Hepatocyte (in vitro differentiated cells): ENCODE results near the gene CNIH3.

Experiments
- EZH2 ChIP-seq: fragments of 200-600 bp; sonication (generic); IDR thresholded peaks from 2 replicates; pipeline ENCODE4 v1.6.1; 2016; ENCODE audit warnings: antibody characterized with exemption, mild to moderate bottlenecking, borderline replicate concordance
- TF ChIP-seq, protein P1 (sequence below): fragments of 200-600 bp; sonication (generic); IDR thresholded peaks from 2 replicates; pipeline ENCODE4 v1.5.1; 2016; ENCODE audit warnings: antibody characterized with exemption, mild to moderate bottlenecking; ENCODE audit not compliant: poor library complexity

DNA sequence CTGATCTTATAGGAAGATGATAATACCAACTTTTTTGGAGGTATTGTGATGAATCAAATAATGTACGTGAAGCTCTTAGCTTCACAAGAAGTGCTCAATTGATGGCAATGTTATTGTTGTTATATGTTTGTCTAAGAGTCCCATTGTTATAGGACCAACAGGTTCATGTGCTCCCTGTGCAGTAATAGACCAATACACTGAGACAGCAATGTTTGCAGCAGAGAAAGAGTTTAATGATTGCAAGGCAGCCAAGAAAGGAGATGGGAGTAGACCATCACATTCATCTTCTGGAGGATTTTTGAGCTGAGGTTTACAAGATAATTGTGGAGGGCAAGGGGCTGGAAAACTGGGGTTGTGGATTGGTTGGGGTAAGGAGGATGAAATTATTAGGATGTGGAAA, 143.0 kb downstream of the CNIH3 start:
- TF ChIP-seq, protein P1, sequence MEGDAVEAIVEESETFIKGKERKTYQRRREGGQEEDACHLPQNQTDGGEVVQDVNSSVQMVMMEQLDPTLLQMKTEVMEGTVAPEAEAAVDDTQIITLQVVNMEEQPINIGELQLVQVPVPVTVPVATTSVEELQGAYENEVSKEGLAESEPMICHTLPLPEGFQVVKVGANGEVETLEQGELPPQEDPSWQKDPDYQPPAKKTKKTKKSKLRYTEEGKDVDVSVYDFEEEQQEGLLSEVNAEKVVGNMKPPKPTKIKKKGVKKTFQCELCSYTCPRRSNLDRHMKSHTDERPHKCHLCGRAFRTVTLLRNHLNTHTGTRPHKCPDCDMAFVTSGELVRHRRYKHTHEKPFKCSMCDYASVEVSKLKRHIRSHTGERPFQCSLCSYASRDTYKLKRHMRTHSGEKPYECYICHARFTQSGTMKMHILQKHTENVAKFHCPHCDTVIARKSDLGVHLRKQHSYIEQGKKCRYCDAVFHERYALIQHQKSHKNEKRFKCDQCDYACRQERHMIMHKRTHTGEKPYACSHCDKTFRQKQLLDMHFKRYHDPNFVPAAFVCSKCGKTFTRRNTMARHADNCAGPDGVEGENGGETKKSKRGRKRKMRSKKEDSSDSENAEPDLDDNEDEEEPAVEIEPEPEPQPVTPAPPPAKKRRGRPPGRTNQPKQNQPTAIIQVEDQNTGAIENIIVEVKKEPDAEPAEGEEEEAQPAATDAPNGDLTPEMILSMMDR, result no peak
- no peak for TF ChIP-seq EZH2
